Activated naive CD8-positive, alpha-beta T cell treated with anti-CD3 and anti-CD28 coated beads, Interleukin-2, amount 10 ng/mL, durations not matched to agents 7 days and 5 days (primary cell): Measurements from ENCODE around the gene ARL3. TPM values are rescaled to one million over a fixed set of nuclear protein-coding genes. Genes with fewer than 3 reads are reported as not detected.
A peak's percentile ranks its signal among the peaks of the same experiment; 100 is the strongest.

Source experiments
- ATAC-seq: fragments of 150-1000 bp; cut with Tn5 transposase; one replicate; pipeline ENCODE4 v1.10.0; 2021; ENCODE audit warnings: low read depth, moderate library complexity
- POLR2A ChIA-PET: fragments of 350-600 bp; sonication (Branson Sonifier 250); formaldehyde crosslinking; loops from one replicate; lab custom pipeline; 2021; ENCODE audit warnings: antibody characterized with exemption; lab: Charles Lee
- DNase-seq: peaks from one replicate; pipeline ENCODE4 v3.0.0; 2021
- H3K27ac Mint-ChIP-seq: one replicate; pipeline ENCODE4 v1.8.0; 2022; ENCODE audit warnings: mild to moderate bottlenecking, mixed read lengths
- H3K27me3 Mint-ChIP-seq: one replicate; pipeline ENCODE4 v1.8.0; 2022; ENCODE audit warnings: mild to moderate bottlenecking, moderate library complexity, mixed read lengths
- H3K36me3 Mint-ChIP-seq: one replicate; pipeline ENCODE4 v1.8.0; 2021; ENCODE audit warnings: mild to moderate bottlenecking, mixed read lengths
- H3K4me1 Mint-ChIP-seq: one replicate; pipeline ENCODE4 v1.8.0; 2021; ENCODE audit warnings: mixed read lengths
- H3K4me3 Mint-ChIP-seq: one replicate; pipeline ENCODE4 v1.8.0; 2022; ENCODE audit warnings: mild to moderate bottlenecking, moderate library complexity, mixed read lengths
- H3K9me3 Mint-ChIP-seq: one replicate; pipeline ENCODE4 v1.8.0; 2021; ENCODE audit warnings: mixed read lengths
- total RNA-seq, 2 experiments: library from RNA; stranded (reverse); gene quantifications; one replicate each; pipeline ENCODE4 v1.2.3, GENCODE V29; 2021

Gene ARL3
- total RNA-seq, 2 experiments from 2014 or later, result 4.6 TPM

DNA sequence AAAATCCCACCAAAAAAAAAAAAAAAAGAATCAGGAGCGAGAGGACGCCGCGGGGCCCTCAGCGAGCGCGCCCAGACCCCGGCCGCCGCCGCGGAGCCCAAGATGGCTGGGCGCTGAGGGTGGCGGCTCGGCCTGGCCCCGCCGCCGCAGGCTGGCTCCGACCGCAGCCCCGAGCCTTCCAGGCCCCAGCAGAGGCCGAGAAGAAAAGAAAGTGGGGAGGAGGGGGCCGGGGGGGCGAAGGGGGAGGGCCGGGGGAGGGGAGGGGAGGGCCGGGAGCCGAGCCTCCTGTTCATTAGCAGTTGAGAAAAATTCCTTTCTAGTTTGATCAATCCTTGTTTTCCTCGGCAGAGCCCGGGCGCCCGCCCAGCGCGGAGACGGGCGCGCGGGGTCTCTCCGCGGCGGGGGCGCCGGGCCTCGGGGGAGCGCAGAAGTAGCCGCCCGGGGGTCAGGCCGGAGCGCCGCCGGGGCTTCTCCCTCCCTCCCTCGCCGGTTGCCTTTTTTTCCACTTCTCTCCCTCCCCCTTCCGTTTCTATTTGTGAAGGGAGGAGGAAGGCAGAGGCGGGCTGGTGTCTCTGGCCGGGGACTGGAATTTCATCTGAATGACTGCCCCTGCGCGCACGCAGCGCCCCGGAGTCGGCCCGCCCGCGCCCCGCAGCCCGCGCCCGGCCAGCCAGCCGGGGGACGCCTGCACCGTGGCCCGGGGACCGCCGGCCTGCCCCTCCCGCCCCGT lies 70.7 kb downstream of the ARL3 start:
- peak overlapping the region; percentile 87 for H3K4me3 Mint-ChIP-seq
- peak; percentile 65 for DNase-seq
- H3K27me3 Mint-ChIP-seq, result no peaks in the 10 kb centered on the region
- POLR2A ChIA-PET, result interaction anchor here (0.6 to 3.9 kb wide), 18 partner anchors 8 to 525 kb away, joined by 3 to 73 read pairs (median 11); partner anchors contain the start of genes ACTR1A, ARL3, SFXN2 and SUFU
- H3K4me1 Mint-ChIP-seq, result peaks cover 31% of the 10 kb centered on the region
- H3K9me3 Mint-ChIP-seq, result no peaks in the 10 kb centered on the region
- ATAC-seq, result peak; percentile 1
- peaks cover 7% of the 10 kb centered on the region for H3K36me3 Mint-ChIP-seq
- H3K27ac Mint-ChIP-seq, result peak overlapping the region; percentile 84

DNA sequence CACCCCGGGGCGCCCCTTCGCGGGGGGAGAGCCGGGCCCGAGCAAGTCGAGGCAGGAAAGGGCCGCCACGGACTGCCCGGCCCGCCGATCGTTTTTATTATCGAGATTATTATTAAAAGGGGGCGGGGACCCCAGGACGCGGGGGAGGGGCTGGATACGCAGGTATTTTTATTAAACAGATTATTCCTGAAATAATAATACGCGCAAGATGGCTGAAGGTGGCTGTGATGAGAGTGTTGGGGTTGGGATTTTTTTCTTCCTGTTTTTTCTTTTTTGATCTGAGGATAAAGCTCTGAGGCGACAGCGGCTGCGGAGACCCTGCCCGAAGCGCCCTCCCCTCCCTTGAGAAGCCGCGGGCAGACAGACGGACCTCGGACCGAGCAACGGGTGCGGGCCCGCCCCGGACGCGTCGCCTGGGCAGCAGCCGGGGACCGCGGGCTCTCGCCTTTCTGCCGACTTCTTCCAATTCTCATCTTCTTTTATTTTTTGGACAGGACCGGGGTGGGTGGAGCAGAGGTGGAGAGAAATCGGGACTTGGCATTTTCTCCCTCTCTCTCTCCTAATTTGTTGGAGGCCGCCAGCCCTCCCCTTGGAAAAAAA lies 71.4 kb downstream of the ARL3 start:
- H3K4me1 Mint-ChIP-seq, result peaks cover 25% of the 10 kb centered on the region
- H3K4me3 Mint-ChIP-seq, result peak overlapping the region; percentile 87
- H3K9me3 Mint-ChIP-seq, result no peaks in the 10 kb centered on the region
- H3K27ac Mint-ChIP-seq, result peak overlapping the region; percentile 84
- DNase-seq (peak; percentile 62), ATAC-seq (no peak)
- POLR2A ChIA-PET, result interaction anchor here (0.9 to 2.0 kb wide), 15 partner anchors 9 to 192 kb away, joined by 3 to 18 read pairs (median 8); partner anchors contain the start of genes ACTR1A, ARL3, C10orf95 and SFXN2
- H3K27me3 Mint-ChIP-seq, result peaks cover 2% of the 10 kb centered on the region
- peaks cover 7% of the 10 kb centered on the region for H3K36me3 Mint-ChIP-seq

DNA sequence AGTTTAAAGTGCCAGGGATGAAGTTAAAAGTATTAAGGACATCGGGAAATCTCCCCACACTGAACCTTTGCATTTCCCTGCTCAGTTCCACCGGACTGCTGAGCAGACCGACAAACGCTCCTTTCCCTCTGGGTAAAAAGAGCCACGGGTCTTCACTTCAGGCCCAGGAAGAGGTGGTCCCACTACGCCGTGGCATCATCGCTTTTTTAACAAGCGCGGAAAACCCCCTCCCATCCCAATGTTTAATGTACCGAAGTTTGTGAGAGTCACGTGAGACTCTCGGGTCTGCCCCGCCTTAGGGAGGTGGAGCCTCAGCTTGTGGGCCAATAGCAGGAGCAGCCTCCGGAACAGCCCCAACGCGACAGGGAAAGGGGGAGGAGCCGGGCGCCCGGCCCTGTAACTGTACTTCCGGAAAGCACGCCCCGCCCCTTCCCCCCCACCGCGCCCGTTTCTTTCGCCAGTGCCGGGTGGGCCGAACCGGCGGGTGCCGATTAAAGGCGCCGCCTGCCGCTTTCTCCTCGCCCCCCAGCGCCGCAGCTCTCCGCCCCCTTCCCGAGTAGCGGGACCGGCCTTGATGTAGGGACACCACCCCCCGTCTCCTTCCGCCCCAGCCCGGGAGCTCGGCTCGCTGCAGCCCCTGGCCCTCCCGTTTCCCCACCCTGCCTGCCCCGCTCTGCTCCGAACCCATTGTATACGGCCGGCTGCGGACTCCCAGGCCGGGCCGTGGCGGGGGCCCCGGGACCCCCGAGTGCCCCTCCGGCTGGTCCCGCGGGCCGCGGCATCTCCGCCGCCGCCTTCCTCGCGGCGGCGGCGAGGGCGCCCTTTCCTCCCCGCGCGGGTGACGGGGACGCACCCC lies 72.1 kb downstream of the ARL3 start:
- DNase-seq (peak; percentile 94), ATAC-seq (peak; percentile 62)
- Mint-ChIP-seq H3K4me1 (peaks cover 17% of the 10 kb centered on the region), H3K27me3 (peaks cover 2% of the 10 kb centered on the region), H3K36me3 (peaks cover 7% of the 10 kb centered on the region), H3K4me3 (peak overlapping the region; percentile 86), H3K9me3 (no peaks in the 10 kb centered on the region), H3K27ac (peak overlapping the region; percentile 67)
- POLR2A ChIA-PET, result interaction anchor here (0.6 to 2.0 kb wide), 20 partner anchors 9 to 191 kb away, joined by 3 to 18 read pairs (median 6); partner anchors contain the start of genes ACTR1A, ARL3, C10orf95 and SFXN2

DNA sequence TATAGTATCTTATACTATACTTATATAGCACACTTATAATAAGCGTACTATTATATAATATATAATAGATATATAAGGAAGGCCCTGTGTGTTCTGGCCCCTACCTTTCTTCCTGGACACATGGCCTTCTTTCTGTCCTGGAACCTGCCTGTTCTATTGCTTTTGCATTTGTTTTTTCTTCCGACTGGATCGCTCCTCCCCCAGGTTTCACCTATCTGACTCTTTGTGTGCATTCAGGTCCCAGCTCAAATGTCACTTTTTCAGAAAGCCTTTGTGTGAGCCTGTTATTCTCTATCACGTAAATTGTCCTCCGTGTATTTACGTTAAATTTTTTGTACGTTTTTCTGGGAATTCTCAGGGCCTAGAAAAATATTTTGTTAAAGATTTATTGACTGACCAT lies 72.8 kb downstream of the ARL3 start:
- H3K27me3 Mint-ChIP-seq, result peaks cover 2% of the 10 kb centered on the region
- H3K4me3 Mint-ChIP-seq, result peak overlapping the region; percentile 86
- POLR2A ChIA-PET, result interaction anchor here (0.9 to 2.0 kb wide), 16 partner anchors 9 to 191 kb away, joined by 3 to 18 read pairs (median 7); partner anchors contain the start of genes ACTR1A, ARL3, C10orf95 and SFXN2

DNA sequence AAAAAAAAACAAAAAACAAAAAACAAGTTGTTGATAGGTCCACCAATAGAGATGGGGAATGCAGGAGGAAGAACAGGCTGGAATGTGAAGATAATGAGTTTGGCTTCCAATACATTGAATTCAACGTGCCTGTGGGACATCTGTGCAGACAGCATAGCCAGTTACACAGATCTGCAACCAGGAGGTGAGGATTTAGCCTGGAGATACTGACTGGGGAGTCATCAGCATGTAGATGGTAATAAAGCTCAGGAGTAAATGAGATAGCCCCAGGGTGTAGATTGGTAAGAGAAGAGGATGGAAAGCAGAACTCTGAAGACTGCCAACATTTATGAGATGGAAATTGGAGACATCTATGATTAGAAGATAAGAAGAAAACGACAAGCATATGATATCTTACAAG lies 74.7 kb downstream of the ARL3 start:
- ATAC-seq (no peak), DNase-seq (no peak)
- Mint-ChIP-seq H3K4me3 (no peak overlapping the region), H3K4me1 (peaks cover 24% of the 10 kb centered on the region), H3K36me3 (no peaks in the 10 kb centered on the region), H3K27ac (no peak overlapping the region), H3K9me3 (no peaks in the 10 kb centered on the region), H3K27me3 (peaks cover 2% of the 10 kb centered on the region)
- POLR2A ChIA-PET, result no interaction called here

More for the DNA sequence above, 72.8 kb downstream of the ARL3 start:
- Mint-ChIP-seq H3K27ac (peak overlapping the region; percentile 67), H3K36me3 (peaks cover 7% of the 10 kb centered on the region), H3K9me3 (no peaks in the 10 kb centered on the region), H3K4me1 (peaks cover 15% of the 10 kb centered on the region)
- ATAC-seq (no peak), DNase-seq (no peak)

DNA sequence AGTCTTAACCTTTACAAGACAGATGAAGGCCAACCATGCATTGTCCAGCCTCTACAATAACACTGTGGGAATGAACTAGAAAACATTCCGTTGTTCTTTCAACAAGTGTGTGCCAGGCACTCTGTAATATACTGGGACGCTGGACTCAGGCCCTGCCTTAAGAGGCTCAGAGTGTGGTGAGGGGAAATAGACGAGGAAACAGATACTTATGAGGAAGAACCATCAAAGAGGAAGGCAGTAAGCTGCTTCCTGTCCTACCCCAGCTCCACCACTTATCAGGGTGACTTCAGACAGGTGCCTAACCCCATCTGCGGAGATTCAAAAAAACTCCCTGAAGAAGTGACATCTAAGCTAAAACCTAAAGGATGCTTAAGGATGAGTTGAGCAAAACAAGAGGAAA lies 78.8 kb downstream of the ARL3 start:
- Mint-ChIP-seq H3K36me3 (no peaks in the 10 kb centered on the region), H3K27me3 (peaks cover 2% of the 10 kb centered on the region), H3K27ac (peak overlapping the region; percentile 90), H3K4me1 (peaks cover 50% of the 10 kb centered on the region), H3K4me3 (peak overlapping the region; percentile 63), H3K9me3 (no peaks in the 10 kb centered on the region)
- POLR2A ChIA-PET, result interaction anchor here (0.9 to 2.5 kb wide), 6 partner anchors 10 to 133 kb away, joined by 3 to 24 read pairs (median 4); partner anchors contain the start of genes ACTR1A, ARL3, SFXN2 and TRIM8
- ATAC-seq, result peak; percentile 62
- no peak for DNase-seq

DNA sequence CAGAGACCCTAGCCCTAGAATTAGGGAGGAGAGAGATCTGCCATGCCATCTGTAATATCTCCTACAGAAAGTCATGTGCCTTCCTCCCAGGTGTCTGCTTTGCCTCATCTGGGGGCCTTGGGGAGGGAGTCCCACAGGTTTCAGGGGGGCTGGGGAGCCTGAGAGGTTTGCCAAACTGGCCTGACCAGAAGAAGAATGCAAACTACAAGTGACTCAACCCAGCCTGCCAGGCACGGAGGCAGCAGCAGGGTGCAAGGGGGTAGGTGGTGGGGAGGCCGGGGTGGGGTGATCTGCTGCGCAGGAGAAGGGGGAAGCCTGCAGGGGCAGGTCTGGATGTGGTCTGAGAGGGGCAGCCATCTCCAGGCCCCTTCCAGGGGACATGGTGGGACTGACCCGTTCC lies 79.5 kb downstream of the ARL3 start:
- Mint-ChIP-seq H3K27me3 (peaks cover 2% of the 10 kb centered on the region), H3K36me3 (no peaks in the 10 kb centered on the region), H3K27ac (peak overlapping the region; percentile 90), H3K9me3 (no peaks in the 10 kb centered on the region), H3K4me1 (peaks cover 50% of the 10 kb centered on the region), H3K4me3 (no peak overlapping the region)
- DNase-seq (no peak), ATAC-seq (no peak)
- POLR2A ChIA-PET, result interaction anchor here (1.6 to 2.5 kb wide), 2 partner anchors 11 to 26 kb away, joined by 5 to 24 read pairs; partner anchors contain the start of gene TRIM8

DNA sequence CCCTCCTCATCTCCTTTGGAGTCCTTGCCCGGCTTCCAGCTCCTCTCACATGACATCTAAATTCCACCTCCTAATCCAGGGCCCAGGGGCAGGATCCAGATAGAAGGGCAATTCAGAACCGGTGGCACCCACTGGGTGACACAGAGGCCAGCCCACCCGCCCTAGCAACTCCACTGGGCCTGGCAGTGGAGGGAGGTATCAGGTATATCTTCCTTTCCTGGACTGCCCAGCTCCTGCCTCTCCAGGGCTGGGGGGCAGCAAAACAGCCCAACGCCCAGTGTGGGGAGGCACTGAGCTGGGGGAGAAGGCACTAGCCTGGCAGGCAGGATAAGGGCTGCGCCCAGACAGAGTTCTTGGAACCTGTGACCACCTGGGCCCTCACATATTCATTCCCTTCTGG lies 80.3 kb downstream of the ARL3 start:
- POLR2A ChIA-PET, result interaction anchor here (2.3 to 2.8 kb wide), 2 partner anchors 8 to 11 kb away, joined by 14 to 17 read pairs; partner anchors contain the start of gene TRIM8
- Mint-ChIP-seq H3K4me3 (peak overlapping the region; percentile 49), H3K27ac (peak overlapping the region; percentile 90), H3K9me3 (no peaks in the 10 kb centered on the region), H3K4me1 (peaks cover 50% of the 10 kb centered on the region), H3K36me3 (no peaks in the 10 kb centered on the region), H3K27me3 (peaks cover 2% of the 10 kb centered on the region)
- ATAC-seq, result no peak
- no peak for DNase-seq

DNA sequence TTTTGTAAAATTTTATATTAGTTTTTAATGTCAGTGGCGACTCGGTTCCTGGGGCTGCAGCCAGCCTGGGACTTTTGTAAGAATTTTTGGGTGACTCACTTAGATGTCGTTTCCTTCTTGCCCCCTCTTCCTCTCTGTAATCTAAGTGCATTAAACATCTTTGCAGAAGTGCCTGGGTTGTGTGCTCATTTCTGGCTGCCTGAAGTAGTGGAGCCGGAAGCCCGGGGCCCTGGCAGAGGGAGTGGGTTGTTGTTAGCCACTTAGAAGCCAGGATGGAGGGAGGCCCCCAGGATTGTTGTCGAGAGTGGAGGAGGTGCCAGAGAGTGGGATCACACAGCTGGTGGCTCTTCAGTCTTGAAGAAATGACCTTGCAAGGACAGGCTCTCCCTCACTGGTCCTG lies 80.9 kb downstream of the ARL3 start:
- Mint-ChIP-seq H3K36me3 (no peaks in the 10 kb centered on the region), H3K27me3 (peaks cover 2% of the 10 kb centered on the region), H3K4me1 (peaks cover 50% of the 10 kb centered on the region), H3K9me3 (no peaks in the 10 kb centered on the region), H3K4me3 (peak overlapping the region; percentile 49), H3K27ac (peak overlapping the region; percentile 90)
- ATAC-seq (peak; percentile 58), DNase-seq (no peak)
- POLR2A ChIA-PET, result interaction anchor here (2.3 to 2.8 kb wide), 2 partner anchors 9 to 12 kb away, joined by 14 to 17 read pairs; partner anchors contain the start of gene TRIM8

DNA sequence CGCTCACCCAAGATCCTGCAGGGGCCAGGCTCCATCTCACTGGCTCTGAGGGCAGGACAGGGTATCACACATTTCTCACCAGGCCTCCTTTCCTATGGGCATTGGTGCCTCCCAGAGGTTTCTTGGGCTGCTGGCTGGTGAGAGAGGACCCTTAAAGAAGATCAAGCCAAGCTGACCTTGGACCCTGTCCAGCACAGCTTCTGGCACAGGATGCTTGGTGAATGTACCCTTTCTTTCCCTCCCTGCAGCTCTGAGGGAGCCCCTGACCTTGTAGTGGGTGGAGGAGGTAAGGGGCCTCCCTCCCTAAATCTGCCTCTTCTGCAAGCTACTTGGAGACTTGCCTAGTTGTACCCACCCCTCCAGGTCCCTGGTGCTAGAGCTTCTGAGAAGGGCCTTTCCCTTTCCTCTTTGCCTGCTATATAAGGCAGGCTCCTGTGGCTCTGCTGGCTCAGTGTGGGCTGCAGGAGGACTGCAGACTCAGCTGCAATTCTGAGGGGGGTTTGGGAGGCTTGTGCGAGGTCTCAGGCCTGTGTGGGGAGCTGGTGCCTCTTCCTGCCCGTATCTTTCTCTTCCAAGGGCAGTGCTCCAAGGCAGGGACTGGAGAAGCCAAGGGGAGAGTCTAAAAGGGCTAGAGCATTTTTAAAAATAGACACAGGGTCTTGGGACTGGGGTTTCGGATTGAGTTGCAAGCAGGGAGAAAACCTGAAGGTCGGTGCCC lies 81.6 kb downstream of the ARL3 start:
- Mint-ChIP-seq H3K9me3 (no peaks in the 10 kb centered on the region), H3K36me3 (no peaks in the 10 kb centered on the region), H3K4me1 (peaks cover 50% of the 10 kb centered on the region), H3K27ac (peak overlapping the region; percentile 90), H3K27me3 (no peaks in the 10 kb centered on the region), H3K4me3 (peak overlapping the region; percentile 46)
- no peak for DNase-seq
- peak; percentile 45 for ATAC-seq
- POLR2A ChIA-PET, result interaction anchor here (0.6 to 2.8 kb wide), 3 partner anchors 10 to 194 kb away, joined by 3 to 17 read pairs (median 14); partner anchors contain the start of gene TRIM8

DNA sequence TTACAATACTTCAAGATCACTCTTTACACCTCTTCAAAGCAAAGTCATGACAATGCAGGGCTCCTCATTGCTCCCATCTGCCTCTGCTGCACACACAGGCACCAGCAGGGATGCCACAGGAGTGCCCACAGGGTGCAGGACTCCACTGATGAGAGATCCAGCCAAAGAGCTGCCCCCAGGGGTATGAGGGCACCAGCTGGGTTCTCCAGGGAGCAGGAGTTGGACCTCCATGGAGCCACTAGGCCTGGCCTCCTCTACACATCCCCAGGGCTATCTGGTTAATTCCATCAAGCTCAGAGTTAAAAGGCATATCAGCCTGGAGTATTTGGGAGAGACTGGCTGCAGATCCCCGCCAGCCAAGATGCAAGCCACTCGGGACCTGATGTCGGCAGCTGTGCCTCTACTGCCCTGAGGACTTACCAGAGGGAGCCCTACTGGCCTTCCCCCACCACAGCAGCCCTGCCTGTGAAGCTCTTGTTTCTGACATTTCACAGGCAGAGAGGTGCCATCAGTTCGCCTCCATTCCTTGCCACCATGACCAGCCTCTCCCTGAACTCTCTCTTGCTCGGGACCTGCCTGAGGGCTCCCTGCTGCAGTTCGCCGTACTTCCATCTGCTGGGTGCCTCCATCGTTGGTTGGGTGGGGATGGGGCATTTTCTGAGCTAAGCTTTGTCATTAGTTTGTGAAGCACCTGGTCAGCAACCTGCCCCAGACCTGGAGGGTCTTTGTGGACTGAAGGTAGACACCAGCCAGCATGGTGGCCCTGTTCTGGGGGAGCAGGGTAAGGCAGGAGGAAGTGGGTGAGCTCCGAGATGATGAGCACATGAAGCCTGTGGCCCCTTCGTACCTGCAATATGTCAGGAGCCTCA lies 82.4 kb downstream of the ARL3 start:
- ATAC-seq, result no peak
- no peaks in the 10 kb centered on the region for H3K27me3 Mint-ChIP-seq
- no peaks in the 10 kb centered on the region for H3K9me3 Mint-ChIP-seq
- POLR2A ChIA-PET, result interaction anchor here (2.3 to 2.8 kb wide), 2 partner anchors 10 to 13 kb away, joined by 14 to 17 read pairs; partner anchors contain the start of gene TRIM8
- peak overlapping the region; percentile 90 for H3K27ac Mint-ChIP-seq
- no peak for DNase-seq
- H3K4me1 Mint-ChIP-seq, result peaks cover 47% of the 10 kb centered on the region
- no peak overlapping the region for H3K4me3 Mint-ChIP-seq
- no peaks in the 10 kb centered on the region for H3K36me3 Mint-ChIP-seq
